H1 (cell line): ENCODE results near the gene CACNA2D4. TPM values are rescaled to one million over a fixed set of nuclear protein-coding genes. Genes with fewer than 3 reads are reported as not detected.

Experiments
- CTCF ChIA-PET: fragments of 300-600 bp; sonication (Branson Sonifier 250); formaldehyde crosslinking; loops from one replicate; lab custom pipeline; 2021; ENCODE audit not compliant: partially characterized antibody; lab: Charles Lee
- POLR2A ChIA-PET: fragments of 300-600 bp; sonication (Branson Sonifier 250); formaldehyde crosslinking; loops from one replicate; lab custom pipeline; 2021; ENCODE audit warnings: inconsistent platforms; ENCODE audit not compliant: partially characterized antibody; lab: Charles Lee
- DNase-seq, 2 experiments: peaks; one replicate each; pipeline versions ENCODE4 v3.0.0 to v3.0.0-alpha.2; 2010 to 2022; ENCODE audit warnings: low spot score in 2 of 2, low read depth in 1 of 2, mixed read lengths in 1 of 2
- FAIRE-seq: peaks from 2 replicates; lab custom pipeline; 2011; peaks lifted over from hg19 to GRCh38; lab: Jason Lieb, UNC
- H2AFZ ChIP-seq: 2 replicates; pipeline ENCODE4 v1.8.1; 2012; ENCODE audit warnings: low read length, inconsistent platforms
- H2AK5ac ChIP-seq: 2 replicates; pipeline ENCODE4 v1.6.1; 2013; ENCODE audit warnings: low read depth, low read length
- H2BK120ac ChIP-seq: replicated peaks from 2 replicates; pipeline ENCODE3; 2013; ENCODE audit warnings: low read depth, low read length, inconsistent platforms
- H2BK12ac ChIP-seq: 2 replicates; pipeline ENCODE4 v1.6.1; 2013; ENCODE audit warnings: low read depth, low read length
- H2BK15ac ChIP-seq: 2 replicates; pipeline ENCODE4 v1.6.1; 2013; ENCODE audit warnings: low read length
- H2BK20ac ChIP-seq: 2 replicates; pipeline ENCODE4 v1.6.1; 2013; ENCODE audit warnings: low read length
- H2BK5ac ChIP-seq: 2 replicates; pipeline ENCODE4 v1.6.1; 2013; ENCODE audit warnings: low read depth, low read length
- H3K14ac ChIP-seq: 2 replicates; pipeline ENCODE4 v1.6.1; 2013; ENCODE audit warnings: inconsistent platforms; ENCODE audit not compliant: insufficient read length
- H3K18ac ChIP-seq: 2 replicates; pipeline ENCODE4 v1.6.1; 2013; ENCODE audit warnings: low read length; ENCODE audit errors: extremely low read depth
- H3K23ac ChIP-seq: 2 replicates; pipeline ENCODE4 v1.6.1; 2013; ENCODE audit warnings: inconsistent platforms; ENCODE audit not compliant: insufficient read length
- H3K23me2 ChIP-seq: 2 replicates; pipeline ENCODE4 v1.6.1; 2013; ENCODE audit warnings: low read depth, low read length
- H3K27ac ChIP-seq: 2 replicates; pipeline ENCODE4 v1.6.1; 2011; ENCODE audit warnings: low read depth, low read length, inconsistent platforms
- H3K27me3 ChIP-seq, 4 experiments: replicated peaks in 1 of 4; 1 replicate in 1 of 4; 2 replicates in 3 of 4; pipeline versions ENCODE4 v1.6.1 to v1.8.1; 2011 to 2013; ENCODE audit warnings: low read length in 3 of 4, mild to moderate bottlenecking in 3 of 4, inconsistent platforms in 2 of 4, mixed read lengths in 2 of 4, moderate library complexity in 1 of 4; ENCODE audit not compliant: control insufficient read depth in 3 of 4, insufficient read depth in 3 of 4; ENCODE audit errors: extremely low read depth in 1 of 4
- H3K36me3 ChIP-seq, 4 experiments: 2 replicates each; pipeline versions ENCODE4 v1.6.1 to v1.8.1; 2011 to 2013; ENCODE audit warnings: mild to moderate bottlenecking in 4 of 4, low read length in 3 of 4, moderate library complexity in 2 of 4, control low read depth in 1 of 4, inconsistent platforms in 1 of 4; ENCODE audit not compliant: insufficient read depth in 4 of 4, control insufficient read depth in 2 of 4
- H3K4ac ChIP-seq: replicated peaks from 2 replicates; pipeline ENCODE3; 2013; ENCODE audit warnings: low read length, low read depth, mixed read lengths, inconsistent platforms; ENCODE audit not compliant: insufficient read length
- H3K4me1 ChIP-seq, 4 experiments: replicated peaks in 1 of 4; 1 replicate in 1 of 4; 2 replicates in 3 of 4; pipeline versions ENCODE4 v1.6.1 to v1.8.1; 2011 to 2013; ENCODE audit warnings: low read length in 3 of 4, inconsistent platforms in 2 of 4, mixed read lengths in 1 of 4; ENCODE audit not compliant: insufficient read depth in 4 of 4, control insufficient read depth in 3 of 4
- H3K4me2 ChIP-seq, 2 experiments: 2 replicates each; pipeline versions ENCODE4 v1.6.1 to v1.8.1; 2011 to 2013; ENCODE audit warnings: low read depth in 2 of 2, low read length in 2 of 2, control low read depth in 1 of 2, inconsistent platforms in 1 of 2, mild to moderate bottlenecking in 1 of 2; ENCODE audit not compliant: insufficient read depth in 1 of 2
- H3K4me3 ChIP-seq, 4 experiments: fragments of 200-600, 300-600 bp in 1 of 4; sonication (generic), shearing (Covaris generic), sonication (Bioruptor Twin) in 1 of 4; 2 replicates each; pipeline versions ENCODE4 v1.5.1 to v1.8.1; 2011 to 2016; ENCODE audit warnings: low read length in 4 of 4, low read depth in 3 of 4, control low read depth in 2 of 4, inconsistent platforms in 2 of 4, mild to moderate bottlenecking in 2 of 4, mixed read lengths in 1 of 4, moderate library complexity in 1 of 4; ENCODE audit not compliant: insufficient read depth in 2 of 4; ENCODE audit errors: extremely low read depth in 1 of 4
- H3K56ac ChIP-seq: replicated peaks from 2 replicates; pipeline ENCODE3; 2013; ENCODE audit warnings: low read depth, mild to moderate bottlenecking, mixed read lengths, low read length, inconsistent platforms; ENCODE audit not compliant: insufficient read length
- H3K79me1 ChIP-seq: 2 replicates; pipeline ENCODE4 v1.6.1; 2013; ENCODE audit warnings: low read depth, low read length, control low read depth
- H3K79me2 ChIP-seq, 2 experiments: 2 replicates each; pipeline versions ENCODE4 v1.6.1 to v1.8.1; 2012 to 2013; ENCODE audit warnings: low read length in 2 of 2, mild to moderate bottlenecking in 2 of 2, inconsistent platforms in 1 of 2; ENCODE audit not compliant: insufficient read depth in 2 of 2, control insufficient read depth in 1 of 2
- H3K9ac ChIP-seq, 4 experiments: replicated peaks in 1 of 4; 1 replicate in 1 of 4; 2 replicates in 3 of 4; pipeline versions ENCODE4 v1.6.1 to v1.8.1; 2011 to 2013; ENCODE audit warnings: low read depth in 3 of 4, low read length in 3 of 4, control low read depth in 2 of 4, mild to moderate bottlenecking in 2 of 4, moderate library complexity in 2 of 4, inconsistent platforms in 1 of 4; ENCODE audit errors: extremely low read depth in 1 of 4
- H3K9me3 ChIP-seq, 2 experiments: 2 replicates each; pipeline versions ENCODE4 v1.6.1 to v1.8.1; 2012 to 2013; ENCODE audit warnings: mild to moderate bottlenecking in 2 of 2, moderate library complexity in 2 of 2, control low read depth in 1 of 2, inconsistent platforms in 1 of 2, low read depth in 1 of 2, low read length in 1 of 2, mixed read lengths in 1 of 2; ENCODE audit not compliant: insufficient read depth in 2 of 2
- H4K20me1 ChIP-seq, 2 experiments: replicated peaks in 1 of 2; 2 replicates each; pipeline versions ENCODE3 to v1.8.1; 2011 to 2013; ENCODE audit warnings: inconsistent platforms in 2 of 2, low read length in 2 of 2, mild to moderate bottlenecking in 1 of 2; ENCODE audit not compliant: insufficient read depth in 2 of 2, control insufficient read depth in 1 of 2
- H4K5ac ChIP-seq: 2 replicates; pipeline ENCODE4 v1.6.1; 2013; ENCODE audit warnings: low read length, low read depth, mixed read lengths, inconsistent platforms; ENCODE audit not compliant: insufficient read length
- H4K8ac ChIP-seq: 2 replicates; pipeline ENCODE4 v1.8.0; 2013; ENCODE audit warnings: mild to moderate bottlenecking, moderate library complexity, low read length, inconsistent platforms; ENCODE audit not compliant: insufficient read depth; ENCODE audit errors: extremely low read depth
- H4K91ac ChIP-seq: replicated peaks from 2 replicates; pipeline ENCODE3; 2013; ENCODE audit warnings: low read length, mixed read lengths, inconsistent platforms; ENCODE audit not compliant: insufficient read length
- ASH2L ChIP-seq: fragments of 200-600, 300-600 bp; sonication (generic); IDR thresholded peaks from one replicate; pipeline ENCODE4 v1.7.1; 2017; ENCODE audit warnings: low read length
- CTCF ChIP-seq, 3 experiments: IDR thresholded peaks; 1 replicate in 2 of 3; 2 replicates in 1 of 3; pipeline versions ENCODE4 v1.5.1 to v1.6.1; 2011; ENCODE audit warnings: low read length in 3 of 3, mild to moderate bottlenecking in 3 of 3, inconsistent platforms in 2 of 3, low read depth in 1 of 3, moderate library complexity in 1 of 3; ENCODE audit not compliant: insufficient read depth in 1 of 3; ENCODE audit errors: control extremely low read depth in 1 of 3
- EGR1 ChIP-seq: IDR thresholded peaks from 2 replicates; pipeline ENCODE4 v1.6.1; 2011; ENCODE audit warnings: low read depth, low read length, borderline replicate concordance
- GTF2F1 ChIP-seq: IDR thresholded peaks from 2 replicates; pipeline ENCODE4 v1.6.1; 2012; ENCODE audit warnings: low read depth, low read length, improper control_type of control experiment, borderline replicate concordance
- KDM1A ChIP-seq: fragments of 200-600, 300-600 bp; sonication (generic); IDR thresholded peaks from 2 replicates; pipeline ENCODE4 v1.7.1; 2016; ENCODE audit warnings: mild to moderate bottlenecking, low read length, borderline replicate concordance
- NRF1 ChIP-seq: IDR thresholded peaks from 2 replicates; pipeline ENCODE4 v1.6.1; 2011; ENCODE audit warnings: mild to moderate bottlenecking, low read depth, low read length, improper control_type of control experiment
- SRF ChIP-seq: IDR thresholded peaks from 2 replicates; pipeline ENCODE4 v1.6.1; 2011; ENCODE audit warnings: mild to moderate bottlenecking, low read depth, low read length, moderate library complexity
- TAF1 ChIP-seq: IDR thresholded peaks from 2 replicates; pipeline ENCODE4 v1.6.1; 2011; ENCODE audit warnings: mild to moderate bottlenecking, low read depth, low read length
- TEAD4 ChIP-seq: IDR thresholded peaks from 2 replicates; pipeline ENCODE4 v1.6.1; 2012; ENCODE audit warnings: low read depth, low read length, inconsistent platforms, mixed read lengths
- WGBS, 2 experiments: shearing (Covaris generic) in 1 of 2; methylation state at CpG; one replicate each; pipeline versions ENCODE4 v1.1.6 to v1.1.7; 2013 to 2015; ENCODE audit warnings: low lambda C conversion rate in 2 of 2, mixed read lengths in 2 of 2, inconsistent platforms in 1 of 2, low coverage in 1 of 2, missing lambda C conversion rate in 1 of 2; ENCODE audit not compliant: insufficient replicate concordance in 2 of 2, insufficient coverage in 1 of 2, insufficient read length in 1 of 2; ENCODE audit errors: extremely low coverage in 1 of 2, missing lambda C conversion rate in 1 of 2; 5-methylcytosine and 5-hydroxymethylcytosine counted together
- polyA plus RNA-seq, 7 experiments: library from polyadenylated mRNA; depleted of rRNA in 3 of 7; stranded (reverse) in 5 of 7; unstranded in 2 of 7; fragments of >200 nt in 5 of 7; fragments of 200-250 nt in 2 of 7; gene quantifications; 1 replicate in 5 of 7; 2 replicates in 1 of 7; 4 replicates in 1 of 7; pipeline versions ENCODE4 v1.2.1 to v1.2.3, GENCODE V29; 2011 to 2013; ENCODE audit warnings: missing spikeins in 2 of 7, mixed read lengths in 2 of 7
- total RNA-seq: library from RNA; stranded (reverse); fragmentation: NEBNext Ultra II Directional; extraction: Animal tissue kit (Norgen Biotek cat#: 25700); gene quantifications from 2 replicates; pipeline ENCODE4 v1.2.1, GENCODE V29; 2021

Gene CACNA2D4
- total and polyA plus RNA-seq, 2 of the 8 experiments (the other 6 are each of a cell fraction or from before 2014, with no cell fraction given): 0.44 to 0.88 TPM

GRCh38 chr12:1804545-1805332 is 113.7 kb downstream of the CACNA2D4 start:
- H3K4me1 ChIP-seq: peaks cover 0 to 4% (median 0%) of the 10 kb centered on the region in 4 experiments; a peak in 2 of 7 replicates
- H3K4ac ChIP-seq: no peak overlapping the region
- H3K18ac ChIP-seq: no peak overlapping the region; the same call in 1 of the 2 replicates
- H3K23ac ChIP-seq: no peak overlapping the region
- no peaks in the 10 kb centered on the region for H3K23me2 ChIP-seq
- ChIA-PET POLR2A (no interaction called here), CTCF (interaction anchor here (1.0 to 1.4 kb wide), 3 partner anchors 14 to 135 kb away, joined by 3 to 7 read pairs (median 3); no protein-coding TSS in a partner anchor)
- no peaks in the 10 kb centered on the region for H3K36me3 ChIP-seq
- H2BK15ac ChIP-seq: no peak overlapping the region
- no peak overlapping the region for H2BK20ac ChIP-seq
- H3K9me3 ChIP-seq: no peaks in the 10 kb centered on the region
- no peaks in the 10 kb centered on the region for H4K20me1 ChIP-seq
- no peaks in the 10 kb centered on the region for H3K79me1 ChIP-seq
- H2AFZ ChIP-seq: 0 out of 2 replicates have a peak overlapping the region, but pooled peaks have one; percentile 37
- H3K27me3 ChIP-seq: no peaks in the 10 kb centered on the region
- H3K14ac ChIP-seq: no peak overlapping the region
- H3K4me2 ChIP-seq: no peak overlapping the region
- no peak overlapping the region for H2BK5ac ChIP-seq
- peak overlapping the region; percentile 72 for H4K91ac ChIP-seq
- H3K27ac ChIP-seq: no peak overlapping the region
- DNase-seq (peak; percentile 82 to 87), FAIRE-seq (peak; percentile 65)
- 54% methylated on average over 25 of the region's 25 CpGs; no CpG with 5 or more reads in 1 of the 2 experiments for WGBS, 2 experiments
- no peak overlapping the region for H3K9ac ChIP-seq
- H2AK5ac ChIP-seq: no peak overlapping the region
- H2BK120ac ChIP-seq: no peak overlapping the region
- H3K79me2 ChIP-seq: no peaks in the 10 kb centered on the region
- H3K4me3 ChIP-seq: no peak overlapping the region
- H3K56ac ChIP-seq: no peak overlapping the region
- peak overlapping the region; percentile 84; the same call in 1 of the 2 replicates for H4K8ac ChIP-seq
- no peak overlapping the region for H2BK12ac ChIP-seq
- no peak overlapping the region for H4K5ac ChIP-seq
- no peak for TF ChIP-seq TAF1
- TF ChIP-seq KDM1A: peak; percentile 71; the same call in 1 of the 2 replicates
- TF ChIP-seq GTF2F1: 0 out of 2 replicates have a peak, but pooled peaks have one; percentile 36
- no peak for TF ChIP-seq NRF1
- TF ChIP-seq SRF: no peak
- 0 out of 2 replicates have a peak, but pooled peaks have one; percentile 30 for TF ChIP-seq TEAD4
- TF ChIP-seq ASH2L: no peak
- 0 out of 2 replicates have a peak, but pooled peaks have one; percentile 29 for TF ChIP-seq EGR1
- no peak for TF ChIP-seq CTCF (IDR thresholded peaks at IDR 0.05; ENCODE audit: control extremely low read depth in 1 of 3, insufficient read depth in 1 of 3, low read depth in 1 of 3, low read length in 3 of 3)
